ENCODE results near the gene RAB40B. TPM values are rescaled to one million over a fixed set of nuclear protein-coding genes. Genes with fewer than 3 reads are reported as not detected.
A peak's percentile ranks its signal among the peaks of the same experiment; 100 is the strongest.

Gene RAB40B
- total RNA-seq, 2 donors from 2014 or later, result 23.8 to 34.9 TPM

- Histone ChIP-seq H3K9me3 (no peaks in the 10 kb centered on the region), H3K4me3 (no peak overlapping the region), H3K27ac (peak overlapping the region in 1 of 2 donors; percentile 36), H3K36me3 (no peaks in the 10 kb centered on the region), H3K27me3 (replicated peaks; ENCODE audit: insufficient read depth) (no peaks in the 10 kb centered on the region), H3K4me1 (replicated peaks) (peaks cover 4% of the 10 kb centered on the region)
- intact Hi-C loops (cut with DNase I), result no loop called here
- DNase-seq (ENCODE audit: low spot score), result no peak
- TF ChIP-seq POLR2A (IDR thresholded peaks at IDR 0.05) (no peak), POLR2AphosphoS5 (IDR thresholded peaks at IDR 0.05) (peak; percentile 47)
- 69% methylated on average over 13 of the region's 13 CpGs for WGBS
These were observed 14.2 kb downstream of the RAB40B start for GRCh38 chr17:82684228-82684841.

GRCh38 chr17:82683534-82683933, 15.0 kb downstream of the RAB40B start:
- 85% methylated on average over 1 of the region's 1 CpG for WGBS
- Histone ChIP-seq H3K27ac (no peak overlapping the region), H3K36me3 (no peaks in the 10 kb centered on the region), H3K4me1 (replicated peaks) (peaks cover 4% of the 10 kb centered on the region), H3K4me3 (no peak overlapping the region), H3K9me3 (no peaks in the 10 kb centered on the region), H3K27me3 (replicated peaks; ENCODE audit: insufficient read depth) (no peaks in the 10 kb centered on the region)
- no peak for DNase-seq (ENCODE audit: low spot score)
- TF ChIP-seq POLR2AphosphoS5 (IDR thresholded peaks at IDR 0.05) (no peak), CTCF (IDR thresholded peaks at IDR 0.05) (no peak), POLR2A (IDR thresholded peaks at IDR 0.05) (no peak)
- intact Hi-C loops (cut with DNase I), result no loop called here

- intact Hi-C loops (cut with DNase I), result no loop called here
- Histone ChIP-seq H3K4me3 (no peak overlapping the region), H3K27me3 (replicated peaks; ENCODE audit: insufficient read depth) (no peaks in the 10 kb centered on the region), H3K4me1 (replicated peaks) (no peaks in the 10 kb centered on the region), H3K27ac (no peak overlapping the region), H3K9me3 (no peaks in the 10 kb centered on the region), H3K36me3 (no peaks in the 10 kb centered on the region)
- TF ChIP-seq CTCF (IDR thresholded peaks at IDR 0.05) (no peak), POLR2AphosphoS5 (IDR thresholded peaks at IDR 0.05) (no peak), POLR2A (IDR thresholded peaks at IDR 0.05) (no peak)
- DNase-seq (ENCODE audit: low spot score), result no peak
- WGBS, result 94% methylated on average over 3 of the region's 3 CpGs
These were observed 17.0 kb downstream of the RAB40B start for GRCh38 chr17:82681547-82681946.

GRCh38 chr17:82679586-82680465, 18.7 kb downstream of the RAB40B start:
- Histone ChIP-seq H3K4me1 (replicated peaks) (no peaks in the 10 kb centered on the region), H3K9me3 (no peaks in the 10 kb centered on the region), H3K36me3 (no peaks in the 10 kb centered on the region), H3K27me3 (replicated peaks; ENCODE audit: insufficient read depth) (no peaks in the 10 kb centered on the region), H3K4me3 (no peak overlapping the region), H3K27ac (no peak overlapping the region)
- no peak for DNase-seq (ENCODE audit: low spot score)
- TF ChIP-seq POLR2AphosphoS5 (IDR thresholded peaks at IDR 0.05) (no peak), CTCF (IDR thresholded peaks at IDR 0.05) (no peak), POLR2A (IDR thresholded peaks at IDR 0.05) (no peak)
- intact Hi-C loops (cut with DNase I), result no loop called here
- 86% methylated on average over 25 of the region's 28 CpGs for WGBS

- Histone ChIP-seq H3K9me3 (no peaks in the 10 kb centered on the region), H3K27ac (no peak overlapping the region), H3K4me3 (no peak overlapping the region), H3K36me3 (no peaks in the 10 kb centered on the region), H3K4me1 (replicated peaks) (no peaks in the 10 kb centered on the region), H3K27me3 (replicated peaks; ENCODE audit: insufficient read depth) (no peaks in the 10 kb centered on the region)
- DNase-seq (ENCODE audit: low spot score), result no peak
- WGBS, result 64% methylated on average over 14 of the region's 14 CpGs
- intact Hi-C loops (cut with DNase I), result no loop called here
- TF ChIP-seq CTCF (IDR thresholded peaks at IDR 0.05) (no peak), POLR2AphosphoS5 (IDR thresholded peaks at IDR 0.05) (no peak), POLR2A (IDR thresholded peaks at IDR 0.05) (no peak)
These were observed 20.1 kb downstream of the RAB40B start for GRCh38 chr17:82678265-82678891.

All from prostate gland (tissue), 2 donors.